Measurements from ENCODE around the gene CDK11B. TPM values are rescaled to one million over a fixed set of nuclear protein-coding genes. Genes with fewer than 3 reads are reported as not detected.
"Not testable (repeated sequence)": the region's sequence is repeated elsewhere in the genome, so short reads cannot be mapped to it uniquely, and the experiment has no call there.

The CDK11B gene
- total and polyA plus RNA-seq, 7 experiments from 2014 or later: 11.8 to 45.4 (median 33.9) TPM

- POLR2A ChIA-PET: interaction anchor here (0.6 to 1.3 kb wide), 4 partner anchors 15 to 87 kb away, joined by 3 to 4 read pairs (median 3); partner anchors contain the start of gene CDK11A
These were observed 34.2 kb upstream of the CDK11B start, which contains the start of gene SLC35E2B for GRCh38 chr1:1692714-1693647. Gene SLC35E2B, minus strand, starts transcription at chr1:1692795. Its CDS starts 16,096 bp downstream, at chr1:1676699.

GRCh38 chr1:1692324-1692713 is 33.5 kb upstream of the CDK11B start:
- not testable (repeated sequence) for H3K4me1 ChIP-seq (ENCODE audit: control insufficient read depth in 2 of 2, insufficient read depth in 2 of 2, low read length in 2 of 2); H3K27me3 ChIP-seq (ENCODE audit: control insufficient read depth in 2 of 2, insufficient read depth in 2 of 2, low read length in 2 of 2); H3K9me3 ChIP-seq (ENCODE audit: control insufficient read depth in 2 of 3, low read length in 3 of 3); H3K36me3 Mint-ChIP-seq; H3K36me3 ChIP-seq (ENCODE audit: control insufficient read depth in 2 of 3, insufficient read depth in 3 of 3, low read length in 3 of 3); H3K9me3 Mint-ChIP-seq; H3K27me3 Mint-ChIP-seq
- DNase-seq (peak in 4 of 9 donors; percentile 60 to 93 (median 82)), ATAC-seq (peak; percentile 57)
- intact Hi-C loops (cut with micrococcal nuclease): loop anchor here (2.0 to 10.0 kb wide), 5 partner anchors 32 to 215 kb away; partner anchors contain the start of genes CDK11A (in 1 of the 2), MIB2 (in 1 of the 2) and SSU72 (in 1 of the 2)
- Mint-ChIP-seq H3K4me1 (peaks cover 0 to 30% (median 14%) of the 10 kb centered on the region in 7 donors), H3K27ac (peak overlapping the region in 6 of 9 donors; percentile 68 to 98 (median 91)), H3K4me3 (peak overlapping the region; percentile 50 to 86 (median 77))
- ChIA-PET CTCF (interaction anchor here (0.6 kb wide), 1 partner anchor 13 kb away, joined by 3 read pairs; no protein-coding TSS in a partner anchor), POLR2A (interaction anchor here (0.6 to 1.3 kb wide), 3 partner anchors 32 to 88 kb away, joined by 3 to 4 read pairs (median 3); partner anchors contain the start of gene CDK11A)
- H3K4me3 ChIP-seq (ENCODE audit: low read length): peak overlapping the region; percentile 46
- H3K27ac ChIP-seq (ENCODE audit: low read depth, low read length): peak overlapping the region; percentile 92

More at GRCh38 chr1:1692714-1693647, 34.2 kb upstream of the CDK11B start, which contains the start of gene SLC35E2B:
- not testable (repeated sequence) for H3K9me3 Mint-ChIP-seq; H3K27me3 ChIP-seq (ENCODE audit: control insufficient read depth in 2 of 2, insufficient read depth in 2 of 2, low read length in 2 of 2); H3K4me1 ChIP-seq (ENCODE audit: control insufficient read depth in 2 of 2, insufficient read depth in 2 of 2, low read length in 2 of 2); H3K9me3 ChIP-seq (ENCODE audit: control insufficient read depth in 2 of 3, low read length in 3 of 3); H3K36me3 ChIP-seq (ENCODE audit: control insufficient read depth in 2 of 3, insufficient read depth in 3 of 3, low read length in 3 of 3); H3K27me3 Mint-ChIP-seq; H3K36me3 Mint-ChIP-seq
- peak within 1 kb of the TSS; percentile 50 to 86 (median 77) for H3K4me3 Mint-ChIP-seq
- Histone ChIP-seq H3K27ac (ENCODE audit: low read depth, low read length) (peak within 1 kb of the TSS; percentile 92), H3K4me3 (ENCODE audit: low read length) (peak within 1 kb of the TSS; percentile 46)
- H3K27ac Mint-ChIP-seq: peak within 1 kb of the TSS in 8 of 9 donors; percentile 68 to 98 (median 90)
- DNase-seq (peak; percentile 93 to 99 (median 96)), ATAC-seq (peak; percentile 88)
- H3K4me1 Mint-ChIP-seq: peaks cover 0 to 23% (median 12%) of the 10 kb centered on the region in 7 donors
- CTCF ChIA-PET: interaction anchor here (0.6 to 0.7 kb wide), 2 partner anchors 14 to 42 kb away, joined by 3 read pairs; no protein-coding TSS in a partner anchor
- intact Hi-C loops (cut with micrococcal nuclease): loop anchor here (2.0 to 10.0 kb wide), 5 partner anchors 32 to 214 kb away; partner anchors contain the start of genes CDK11A (in 1 of the 2), MIB2 (in 1 of the 2) and SSU72 (in 1 of the 2)

- H3K36me3 ChIP-seq (ENCODE audit: control insufficient read depth in 2 of 3, insufficient read depth in 3 of 3, low read length in 3 of 3); H3K27ac Mint-ChIP-seq; H3K9me3 ChIP-seq (ENCODE audit: control insufficient read depth in 2 of 3, low read length in 3 of 3); H3K27me3 ChIP-seq (ENCODE audit: control insufficient read depth in 2 of 2, insufficient read depth in 2 of 2, low read length in 2 of 2); H3K4me1 ChIP-seq (ENCODE audit: control insufficient read depth in 2 of 2, insufficient read depth in 2 of 2, low read length in 2 of 2); DNase-seq; POLR2A ChIA-PET; H3K4me3 Mint-ChIP-seq; CTCF ChIA-PET; H3K36me3 Mint-ChIP-seq; H3K27me3 Mint-ChIP-seq; ATAC-seq; H3K4me3 ChIP-seq (ENCODE audit: low read length); H3K9me3 Mint-ChIP-seq: not testable (repeated sequence)
- peak overlapping the region; percentile 51 for H3K27ac ChIP-seq (ENCODE audit: low read depth, low read length)
- H3K4me1 Mint-ChIP-seq: peaks cover 0 to 33% (median 19%) of the 10 kb centered on the region in 7 donors
- intact Hi-C loops (cut with micrococcal nuclease): loop anchor here (5.0 to 10.0 kb wide), 2 partner anchors 53 to 216 kb away; no protein-coding TSS in a partner anchor
These were observed 32.6 kb upstream of the CDK11B start for GRCh38 chr1:1691443-1691842.

GRCh38 chr1:1689526-1689925 is 30.7 kb upstream of the CDK11B start:
- H3K9me3 ChIP-seq (ENCODE audit: control insufficient read depth in 2 of 3, low read length in 3 of 3); CTCF ChIA-PET; H3K27ac ChIP-seq (ENCODE audit: low read depth, low read length); H3K36me3 Mint-ChIP-seq; H3K27me3 ChIP-seq (ENCODE audit: control insufficient read depth in 2 of 2, insufficient read depth in 2 of 2, low read length in 2 of 2); ATAC-seq; H3K4me1 ChIP-seq (ENCODE audit: control insufficient read depth in 2 of 2, insufficient read depth in 2 of 2, low read length in 2 of 2); H3K27me3 Mint-ChIP-seq; intact Hi-C loops (cut with micrococcal nuclease); DNase-seq; H3K9me3 Mint-ChIP-seq; POLR2A ChIA-PET; H3K4me3 ChIP-seq (ENCODE audit: low read length): not testable (repeated sequence)
- peaks cover 0 to 11% (median 0%) of the 10 kb centered on the region in 3 experiments for H3K36me3 ChIP-seq (ENCODE audit: control insufficient read depth in 2 of 3, insufficient read depth in 3 of 3, low read length in 3 of 3)
- Mint-ChIP-seq H3K4me1 (peaks cover 2 to 50% (median 30%) of the 10 kb centered on the region in 7 donors), H3K27ac (peak overlapping the region in 3 of 9 donors; percentile 17 to 51 (median 46)), H3K4me3 (peak overlapping the region in 4 of 10 donors; percentile 25 to 68 (median 50))

GRCh38 chr1:1687846-1688245 is 29.0 kb upstream of the CDK11B start:
- H3K36me3 ChIP-seq (ENCODE audit: control insufficient read depth in 2 of 3, insufficient read depth in 3 of 3, low read length in 3 of 3): peaks cover 0 to 23% (median 0%) of the 10 kb centered on the region in 3 experiments
- no peaks in the 10 kb centered on the region for H3K4me1 ChIP-seq (ENCODE audit: control insufficient read depth in 2 of 2, insufficient read depth in 2 of 2, low read length in 2 of 2)
- DNase-seq (no peak), ATAC-seq (no peak)
- Mint-ChIP-seq H3K27me3 (no peaks in the 10 kb centered on the region), H3K4me3 (peak overlapping the region in 5 of 10 donors; percentile 11 to 77 (median 39)), H3K9me3 (no peaks in the 10 kb centered on the region), H3K4me1 (peaks cover 2 to 64% (median 37%) of the 10 kb centered on the region in 7 donors), H3K36me3 (peaks cover 0 to 18% (median 4%) of the 10 kb centered on the region in 5 donors), H3K27ac (peak overlapping the region in 4 of 9 donors; percentile 3 to 84 (median 62))
- H3K4me3 ChIP-seq (ENCODE audit: low read length): no peak overlapping the region
- POLR2A ChIA-PET: no interaction called here
- H3K9me3 ChIP-seq (ENCODE audit: control insufficient read depth in 2 of 3, low read length in 3 of 3): no peaks in the 10 kb centered on the region
- CTCF ChIA-PET: interaction anchor here (0.7 kb wide), 1 partner anchor 1850 kb away, joined by 6 read pairs; no protein-coding TSS in a partner anchor
- intact Hi-C loops (cut with micrococcal nuclease): no loop called here
- H3K27me3 ChIP-seq (ENCODE audit: control insufficient read depth in 2 of 2, insufficient read depth in 2 of 2, low read length in 2 of 2): no peaks in the 10 kb centered on the region
- peak overlapping the region; percentile 20 for H3K27ac ChIP-seq (ENCODE audit: low read depth, low read length)

GRCh38 chr1:1684031-1684681 is 25.4 kb upstream of the CDK11B start:
- no peaks in the 10 kb centered on the region for H3K27me3 ChIP-seq (ENCODE audit: control insufficient read depth in 2 of 2, insufficient read depth in 2 of 2, low read length in 2 of 2)
- Mint-ChIP-seq H3K27me3 (no peaks in the 10 kb centered on the region), H3K4me1 (peaks cover 9 to 68% (median 41%) of the 10 kb centered on the region in 7 donors), H3K27ac (peak overlapping the region in 1 of 9 donors; percentile 55), H3K36me3 (peaks cover 0 to 18% (median 4%) of the 10 kb centered on the region in 5 donors), H3K9me3 (no peaks in the 10 kb centered on the region), H3K4me3 (peak overlapping the region in 2 of 10 donors; percentile 16 to 42)
- intact Hi-C loops (cut with micrococcal nuclease): no loop called here
- DNase-seq (no peak), ATAC-seq (no peak)
- ChIA-PET POLR2A (no interaction called here), CTCF (interaction anchor here (0.7 kb wide), 1 partner anchor 54 kb away, joined by 3 read pairs; no protein-coding TSS in a partner anchor)
- H3K4me3 ChIP-seq (ENCODE audit: low read length): no peak overlapping the region
- H3K27ac ChIP-seq (ENCODE audit: low read depth, low read length): no peak overlapping the region
- H3K9me3 ChIP-seq (ENCODE audit: control insufficient read depth in 2 of 3, low read length in 3 of 3): no peaks in the 10 kb centered on the region
- peaks cover 0 to 31% (median 0%) of the 10 kb centered on the region in 3 experiments for H3K36me3 ChIP-seq (ENCODE audit: control insufficient read depth in 2 of 3, insufficient read depth in 3 of 3, low read length in 3 of 3)
- no peaks in the 10 kb centered on the region for H3K4me1 ChIP-seq (ENCODE audit: control insufficient read depth in 2 of 2, insufficient read depth in 2 of 2, low read length in 2 of 2)

Measured in naive thymus-derived CD4-positive, alpha-beta T cell (primary cell).